ENCODE results near the gene CCDC187. TPM values are rescaled to one million over a fixed set of nuclear protein-coding genes. Genes with fewer than 3 reads are reported as not detected.

CCDC187 gene
- total RNA-seq, 5 donors from 2014 or later (not counting 1 experiment from before 2014, with no cell fraction given): 0.07 to 0.20 (median 0.09) TPM; not detected in 1

DNA sequence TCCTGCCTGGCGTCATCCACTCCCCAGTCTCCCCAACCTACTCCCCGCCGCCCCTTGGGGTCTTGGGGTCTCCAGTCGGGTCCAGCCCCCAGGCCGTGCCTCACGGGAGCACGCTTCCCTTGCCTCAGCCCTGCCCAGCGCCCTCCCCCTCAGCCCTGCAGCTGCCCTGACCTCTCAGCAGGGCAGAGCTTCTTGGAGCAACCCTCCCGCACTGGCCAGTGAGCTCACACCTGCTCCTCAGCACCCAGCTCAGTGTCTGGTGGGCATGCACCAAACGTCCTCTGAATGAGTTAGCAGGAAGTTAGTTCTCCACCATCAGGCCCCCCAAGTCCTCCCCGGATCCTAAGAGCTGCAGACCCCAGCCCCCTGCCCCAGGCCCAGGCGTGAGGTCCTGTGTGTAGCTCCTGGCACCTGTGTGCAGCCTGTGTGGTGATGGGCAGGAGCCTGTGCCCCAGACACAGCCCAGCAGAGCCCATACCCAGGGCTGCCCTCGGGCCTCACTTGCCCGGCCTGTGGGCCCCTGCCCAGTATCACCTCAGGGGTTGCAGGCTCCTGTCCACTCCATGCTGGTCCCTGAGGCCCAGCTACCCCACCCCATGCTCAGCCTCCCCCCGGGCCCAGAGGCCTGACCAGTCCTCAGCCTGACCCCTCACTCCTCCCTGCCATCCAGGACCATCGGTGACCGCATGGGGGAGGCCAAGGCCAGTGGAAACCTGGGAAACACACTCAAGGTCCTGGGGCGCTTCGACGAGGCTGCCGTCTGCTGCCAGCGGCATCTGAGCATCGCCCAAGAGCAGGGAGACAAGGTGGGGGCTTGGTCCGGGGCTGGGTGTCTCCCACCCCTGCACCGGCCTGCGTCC is 31.6 kb upstream of the CCDC187 start:
- ChIA-PET CTCF (no interaction called here), POLR2A (no interaction called here)

GRCh38 chr9:136334541-136334940 is 30.6 kb upstream of the CCDC187 start:
- H3K4me1 Mint-ChIP-seq: no peaks in the 10 kb centered on the region
- POLR2A ChIA-PET: no interaction called here
- 95% methylated on average over 17 of the region's 21 CpGs for WGBS (ENCODE audit: insufficient coverage)

More for the DNA sequence above, 31.6 kb upstream of the CCDC187 start:
- DNase-seq (no peak), ATAC-seq (replicated peaks in 1 of 4) (no peak)
- no peaks in the 10 kb centered on the region for H3K9me3 Mint-ChIP-seq
- no peak overlapping the region for H3K4me3 ChIP-seq (ENCODE audit: control insufficient read depth in 1 of 2, extremely low read depth in 1 of 2, low read length in 1 of 2)
- no peaks in the 10 kb centered on the region for H3K9me3 ChIP-seq
- H3K4me1 Mint-ChIP-seq: no peaks in the 10 kb centered on the region
- WGBS (ENCODE audit: insufficient coverage): 85% methylated on average over 21 of the region's 26 CpGs
- no peak overlapping the region for H3K27ac Mint-ChIP-seq
- H3K27me3 ChIP-seq (replicated peaks in 1 of 2; ENCODE audit: control insufficient read depth in 2 of 2, extremely low read depth in 1 of 2, insufficient read depth in 2 of 2, low read length in 1 of 2): no peaks in the 10 kb centered on the region
- H3K4me3 Mint-ChIP-seq: no peak overlapping the region
- no peak overlapping the region for H3K27ac ChIP-seq (ENCODE audit: low read length)
- no peaks in the 10 kb centered on the region for H3K36me3 Mint-ChIP-seq
- no peaks in the 10 kb centered on the region for H3K36me3 ChIP-seq (ENCODE audit: control insufficient read depth in 2 of 2, extremely low read depth in 1 of 2, insufficient read depth in 1 of 2, low read length in 1 of 2)
- H3K4me1 ChIP-seq (ENCODE audit: control insufficient read depth in 1 of 2, extremely low read depth in 1 of 2, insufficient read depth in 2 of 2, low read length in 2 of 2): peaks cover 0 to 4% of the 10 kb centered on the region in 2 experiments
- no peaks in the 10 kb centered on the region for H3K27me3 Mint-ChIP-seq

GRCh38 chr9:136333486-136333885 is 29.6 kb upstream of the CCDC187 start:
- peaks cover 3 to 4% (median 4%) of the 10 kb centered on the region in 3 donors for H3K4me1 Mint-ChIP-seq
- no peak overlapping the region for H3K27ac Mint-ChIP-seq
- POLR2A ChIA-PET: no interaction called here
- no peaks in the 10 kb centered on the region for H3K36me3 ChIP-seq (ENCODE audit: control insufficient read depth in 2 of 2, extremely low read depth in 1 of 2, insufficient read depth in 1 of 2, low read length in 1 of 2)
- no peak overlapping the region for H3K4me3 Mint-ChIP-seq
- DNase-seq (no peak), ATAC-seq (replicated peaks in 1 of 4) (no peak)
- H3K27me3 Mint-ChIP-seq: peaks cover 0 to 3% of the 10 kb centered on the region in 2 donors
- H3K4me1 ChIP-seq (ENCODE audit: control insufficient read depth in 1 of 2, extremely low read depth in 1 of 2, insufficient read depth in 2 of 2, low read length in 2 of 2): peaks cover 0 to 10% of the 10 kb centered on the region in 2 experiments
- no peaks in the 10 kb centered on the region for H3K9me3 Mint-ChIP-seq
- no peaks in the 10 kb centered on the region for H3K9me3 ChIP-seq
- WGBS (ENCODE audit: insufficient coverage): 93% methylated on average over 9 of the region's 17 CpGs
- H3K27ac ChIP-seq (ENCODE audit: low read length): no peak overlapping the region
- no peak overlapping the region for H3K4me3 ChIP-seq (ENCODE audit: control insufficient read depth in 1 of 2, extremely low read depth in 1 of 2, low read length in 1 of 2)
- H3K36me3 Mint-ChIP-seq: no peaks in the 10 kb centered on the region
- H3K27me3 ChIP-seq (replicated peaks in 1 of 2; ENCODE audit: control insufficient read depth in 2 of 2, extremely low read depth in 1 of 2, insufficient read depth in 2 of 2, low read length in 1 of 2): peaks cover 0 to 3% of the 10 kb centered on the region in 2 experiments
- CTCF ChIA-PET: no interaction called here

More at GRCh38 chr9:136334541-136334940, 30.6 kb upstream of the CCDC187 start:
- no peak overlapping the region for H3K27ac ChIP-seq (ENCODE audit: low read length)
- H3K36me3 ChIP-seq (ENCODE audit: control insufficient read depth in 2 of 2, extremely low read depth in 1 of 2, insufficient read depth in 1 of 2, low read length in 1 of 2): no peaks in the 10 kb centered on the region
- no peaks in the 10 kb centered on the region for H3K9me3 ChIP-seq
- Mint-ChIP-seq H3K27ac (no peak overlapping the region), H3K36me3 (no peaks in the 10 kb centered on the region), H3K27me3 (no peaks in the 10 kb centered on the region), H3K4me3 (no peak overlapping the region), H3K9me3 (no peaks in the 10 kb centered on the region)
- DNase-seq: no peak
- CTCF ChIA-PET: no interaction called here
- no peak for ATAC-seq (replicated peaks in 1 of 4)
- H3K4me1 ChIP-seq (ENCODE audit: control insufficient read depth in 1 of 2, extremely low read depth in 1 of 2, insufficient read depth in 2 of 2, low read length in 2 of 2): peaks cover 0 to 4% of the 10 kb centered on the region in 2 experiments
- H3K27me3 ChIP-seq (replicated peaks in 1 of 2; ENCODE audit: control insufficient read depth in 2 of 2, extremely low read depth in 1 of 2, insufficient read depth in 2 of 2, low read length in 1 of 2): no peaks in the 10 kb centered on the region
- H3K4me3 ChIP-seq (ENCODE audit: control insufficient read depth in 1 of 2, extremely low read depth in 1 of 2, low read length in 1 of 2): no peak overlapping the region

DNA sequence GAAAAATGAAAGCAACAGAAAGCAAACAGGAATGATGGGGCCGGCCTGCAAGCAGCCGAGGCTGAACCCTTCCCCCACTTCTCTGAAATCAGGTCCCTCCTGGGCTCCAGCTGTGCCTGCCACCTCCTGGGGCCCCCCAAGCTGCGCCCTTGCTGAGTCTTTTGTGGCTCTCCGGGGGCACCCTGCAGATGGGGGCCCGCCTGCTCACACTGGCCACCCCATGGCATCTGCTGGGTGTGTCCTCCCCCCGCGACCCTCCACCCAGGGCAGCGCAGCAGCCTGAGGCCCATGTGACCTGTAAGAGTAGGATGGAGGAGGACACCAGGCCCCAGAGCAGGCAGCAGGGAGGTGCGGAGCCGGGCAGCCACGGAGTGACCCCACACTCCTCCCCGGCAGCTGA is 29.2 kb upstream of the CCDC187 start:
- Mint-ChIP-seq H3K4me3 (no peak overlapping the region), H3K4me1 (peaks cover 3 to 4% (median 4%) of the 10 kb centered on the region in 3 donors), H3K9me3 (no peaks in the 10 kb centered on the region), H3K36me3 (no peaks in the 10 kb centered on the region), H3K27me3 (peaks cover 0 to 3% of the 10 kb centered on the region in 2 donors), H3K27ac (no peak overlapping the region)
- no peak for DNase-seq
- H3K4me1 ChIP-seq (ENCODE audit: control insufficient read depth in 1 of 2, extremely low read depth in 1 of 2, insufficient read depth in 2 of 2, low read length in 2 of 2): peaks cover 0 to 15% of the 10 kb centered on the region in 2 experiments
- no peak overlapping the region for H3K4me3 ChIP-seq (ENCODE audit: control insufficient read depth in 1 of 2, extremely low read depth in 1 of 2, low read length in 1 of 2)
- ATAC-seq (replicated peaks in 1 of 4): no peak
- H3K36me3 ChIP-seq (ENCODE audit: control insufficient read depth in 2 of 2, extremely low read depth in 1 of 2, insufficient read depth in 1 of 2, low read length in 1 of 2): no peaks in the 10 kb centered on the region
- H3K27ac ChIP-seq (ENCODE audit: low read length): no peak overlapping the region
- WGBS (ENCODE audit: insufficient coverage): 85% methylated on average over 9 of the region's 12 CpGs
- ChIA-PET POLR2A (no interaction called here), CTCF (no interaction called here)
- no peaks in the 10 kb centered on the region for H3K9me3 ChIP-seq
- H3K27me3 ChIP-seq (replicated peaks in 1 of 2; ENCODE audit: control insufficient read depth in 2 of 2, extremely low read depth in 1 of 2, insufficient read depth in 2 of 2, low read length in 1 of 2): peaks cover 0 to 4% of the 10 kb centered on the region in 2 experiments

GRCh38 chr9:136332482-136332983 is 28.6 kb upstream of the CCDC187 start:
- Mint-ChIP-seq H3K4me1 (peaks cover 3 to 4% (median 4%) of the 10 kb centered on the region in 3 donors), H3K27me3 (peaks cover 0 to 3% of the 10 kb centered on the region in 2 donors), H3K36me3 (no peaks in the 10 kb centered on the region), H3K4me3 (no peak overlapping the region), H3K27ac (no peak overlapping the region), H3K9me3 (no peaks in the 10 kb centered on the region)
- Histone ChIP-seq H3K9me3 (no peaks in the 10 kb centered on the region), H3K27ac (ENCODE audit: low read length) (no peak overlapping the region), H3K4me1 (ENCODE audit: control insufficient read depth in 1 of 2, extremely low read depth in 1 of 2, insufficient read depth in 2 of 2, low read length in 2 of 2) (peaks cover 0 to 17% of the 10 kb centered on the region in 2 experiments), H3K4me3 (ENCODE audit: control insufficient read depth in 1 of 2, extremely low read depth in 1 of 2, low read length in 1 of 2) (no peak overlapping the region), H3K36me3 (ENCODE audit: control insufficient read depth in 2 of 2, extremely low read depth in 1 of 2, insufficient read depth in 1 of 2, low read length in 1 of 2) (no peaks in the 10 kb centered on the region), H3K27me3 (replicated peaks in 1 of 2; ENCODE audit: control insufficient read depth in 2 of 2, extremely low read depth in 1 of 2, insufficient read depth in 2 of 2, low read length in 1 of 2) (peaks cover 0 to 7% of the 10 kb centered on the region in 2 experiments)
- 88% methylated on average over 8 of the region's 11 CpGs for WGBS (ENCODE audit: insufficient coverage)
- CTCF ChIA-PET: no interaction called here
- POLR2A ChIA-PET: interaction anchor here in 1 of 2 donors (0.6 kb wide), 1 partner anchor 109 kb away, joined by 11 read pairs; no protein-coding TSS in a partner anchor
- ATAC-seq (replicated peaks in 1 of 4) (no peak), DNase-seq (no peak)

GRCh38 chr9:136331556-136332481 is 27.9 kb upstream of the CCDC187 start:
- no peak overlapping the region for H3K4me3 ChIP-seq (ENCODE audit: control insufficient read depth in 1 of 2, extremely low read depth in 1 of 2, low read length in 1 of 2)
- no peaks in the 10 kb centered on the region for H3K36me3 Mint-ChIP-seq
- no peak overlapping the region for H3K4me3 Mint-ChIP-seq
- H3K9me3 ChIP-seq: no peaks in the 10 kb centered on the region
- H3K4me1 Mint-ChIP-seq: peaks cover 4% of the 10 kb centered on the region in 3 donors
- peaks cover 0 to 20% of the 10 kb centered on the region in 2 experiments for H3K4me1 ChIP-seq (ENCODE audit: control insufficient read depth in 1 of 2, extremely low read depth in 1 of 2, insufficient read depth in 2 of 2, low read length in 2 of 2)
- ChIA-PET POLR2A (interaction anchor here in 1 of 2 donors (0.6 kb wide), 1 partner anchor 108 kb away, joined by 11 read pairs; no protein-coding TSS in a partner anchor), CTCF (no interaction called here)
- peaks cover 0 to 3% of the 10 kb centered on the region in 2 donors for H3K27me3 Mint-ChIP-seq
- H3K9me3 Mint-ChIP-seq: no peaks in the 10 kb centered on the region
- H3K36me3 ChIP-seq (ENCODE audit: control insufficient read depth in 2 of 2, extremely low read depth in 1 of 2, insufficient read depth in 1 of 2, low read length in 1 of 2): no peaks in the 10 kb centered on the region
- no peak overlapping the region for H3K27ac Mint-ChIP-seq
- peaks cover 0 to 10% of the 10 kb centered on the region in 2 experiments for H3K27me3 ChIP-seq (replicated peaks in 1 of 2; ENCODE audit: control insufficient read depth in 2 of 2, extremely low read depth in 1 of 2, insufficient read depth in 2 of 2, low read length in 1 of 2)
- H3K27ac ChIP-seq (ENCODE audit: low read length): no peak overlapping the region
- no peak for DNase-seq
- whole genome bisulfite sequencing (ENCODE audit: insufficient coverage): 76% methylated on average over 43 of the region's 46 CpGs
- no peak for ATAC-seq (replicated peaks in 1 of 4)

Data from T-cell (primary cell).